NT2/D1 (cell line): Measurements from ENCODE around the gene DMAC2L.

Source experiments
- DNase-seq: peaks from one replicate; pipeline ENCODE4 v3.0.0-alpha.2; 2011; ENCODE audit warnings: low read depth, low spot score
- H3K27me3 ChIP-seq: 2 replicates; pipeline ENCODE4 v1.6.0; 2011; ENCODE audit warnings: mild to moderate bottlenecking; ENCODE audit not compliant: insufficient read length, insufficient read depth
- H3K36me3 ChIP-seq: 2 replicates; pipeline ENCODE4 v1.6.1; 2011; ENCODE audit warnings: mild to moderate bottlenecking, low read length, mixed read lengths; ENCODE audit not compliant: insufficient read depth, insufficient read length
- H3K4me1 ChIP-seq: 2 replicates; pipeline ENCODE4 v1.5.1; 2011; ENCODE audit not compliant: insufficient read depth, insufficient read length
- H3K4me3 ChIP-seq: 2 replicates; pipeline ENCODE4 v1.5.1; 2011; ENCODE audit warnings: low read depth; ENCODE audit not compliant: insufficient read length
- H3K9ac ChIP-seq: 2 replicates; pipeline ENCODE4 v1.6.0; 2011; ENCODE audit warnings: low read depth; ENCODE audit not compliant: insufficient read length
- H3K9me3 ChIP-seq: 2 replicates; pipeline ENCODE4 v1.5.1; 2011; ENCODE audit warnings: mild to moderate bottlenecking, low read length; ENCODE audit not compliant: insufficient read depth
- SUZ12 ChIP-seq: IDR thresholded peaks from 2 replicates; pipeline ENCODE4 v1.6.1; 2011; ENCODE audit not compliant: insufficient read length, insufficient read depth; ENCODE audit errors: extremely low read depth
- YY1 ChIP-seq: IDR thresholded peaks from 2 replicates; pipeline ENCODE4 v1.6.1; 2011; ENCODE audit not compliant: insufficient read length, insufficient read depth
- ZNF274 ChIP-seq: IDR thresholded peaks from 2 replicates; pipeline ENCODE4 v1.6.1; 2011; ENCODE audit warnings: mild to moderate bottlenecking, low read depth, low read length

Gene DMAC2L

GRCh38 chr14:50288146-50288545 lies 24.0 kb upstream of the DMAC2L start:
- Histone ChIP-seq H3K4me1 (no peaks in the 10 kb centered on the region), H3K9ac (no peak overlapping the region), H3K27me3 (no peaks in the 10 kb centered on the region), H3K4me3 (no peak overlapping the region), H3K9me3 (no peaks in the 10 kb centered on the region), H3K36me3 (peaks cover 11% of the 10 kb centered on the region)
- TF ChIP-seq YY1, result no peak
- no peak for DNase-seq

- Histone ChIP-seq H3K36me3 (peaks cover 15% of the 10 kb centered on the region), H3K4me3 (no peak overlapping the region), H3K27me3 (no peaks in the 10 kb centered on the region), H3K9ac (no peak overlapping the region), H3K9me3 (no peaks in the 10 kb centered on the region), H3K4me1 (no peaks in the 10 kb centered on the region)
- no peak for DNase-seq
- TF ChIP-seq YY1, result no peak
- no peak for TF ChIP-seq ZNF274
- TF ChIP-seq SUZ12, result no peak
Observed at GRCh38 chr14:50290306-50290705, 21.8 kb upstream of the DMAC2L start.

- no peak for DNase-seq
- H3K4me1 ChIP-seq, result no peaks in the 10 kb centered on the region
- H3K9ac ChIP-seq, result no peak overlapping the region
- H3K36me3 ChIP-seq, result no peaks in the 10 kb centered on the region
- TF ChIP-seq SUZ12 (no peak), ZNF274 (no peak), YY1 (no peak)
- no peaks in the 10 kb centered on the region for H3K27me3 ChIP-seq
- no peaks in the 10 kb centered on the region for H3K9me3 ChIP-seq
- H3K4me3 ChIP-seq, result no peak overlapping the region
Observed at GRCh38 chr14:50299585-50299984, 12.5 kb upstream of the DMAC2L start.

- H3K9ac ChIP-seq, result no peak overlapping the region
- DNase-seq, result no peak
- no peaks in the 10 kb centered on the region for H3K4me1 ChIP-seq
- no peak for TF ChIP-seq ZNF274
- TF ChIP-seq SUZ12, result no peak
- TF ChIP-seq YY1, result no peak
- H3K27me3 ChIP-seq, result no peaks in the 10 kb centered on the region
- H3K4me3 ChIP-seq, result no peak overlapping the region
- no peaks in the 10 kb centered on the region for H3K36me3 ChIP-seq
- H3K9me3 ChIP-seq, result no peaks in the 10 kb centered on the region
Observed at GRCh38 chr14:50301914-50302313, 10.2 kb upstream of the DMAC2L start.

GRCh38 chr14:50303744-50304471 lies 8.2 kb upstream of the DMAC2L start:
- no peak for DNase-seq
- Histone ChIP-seq H3K9me3 (no peaks in the 10 kb centered on the region), H3K4me3 (no peak overlapping the region), H3K4me1 (no peaks in the 10 kb centered on the region), H3K27me3 (no peaks in the 10 kb centered on the region), H3K36me3 (no peaks in the 10 kb centered on the region), H3K9ac (no peak overlapping the region)
- TF ChIP-seq SUZ12 (no peak), ZNF274 (no peak), YY1 (no peak)

GRCh38 chr14:50308363-50308915 lies 3.7 kb upstream of the DMAC2L start:
- Histone ChIP-seq H3K27me3 (no peaks in the 10 kb centered on the region), H3K4me3 (no peak overlapping the region), H3K36me3 (no peaks in the 10 kb centered on the region), H3K9ac (no peak overlapping the region), H3K9me3 (no peaks in the 10 kb centered on the region), H3K4me1 (no peaks in the 10 kb centered on the region)
- DNase-seq, result no peak
- no peak for TF ChIP-seq ZNF274
- no peak for TF ChIP-seq SUZ12
- no peak for TF ChIP-seq YY1

- no peak for TF ChIP-seq YY1
- no peak for TF ChIP-seq ZNF274
- no peak for TF ChIP-seq SUZ12
- peaks cover 7% of the 10 kb centered on the region; the same call in 1 of the 2 replicates for H3K9me3 ChIP-seq
- H3K9ac ChIP-seq, result no peak overlapping the region
- no peaks in the 10 kb centered on the region for H3K27me3 ChIP-seq
- no peak for DNase-seq
- H3K4me1 ChIP-seq, result no peaks in the 10 kb centered on the region
- no peaks in the 10 kb centered on the region for H3K36me3 ChIP-seq
- no peak overlapping the region for H3K4me3 ChIP-seq
Observed at GRCh38 chr14:50310445-50310844, 1.7 kb upstream of the DMAC2L start.
